Astrocyte of the cerebellum (primary cell): ENCODE results near the gene SMURF2.

Experiments
- DNase-seq: peaks from one replicate; pipeline ENCODE4 v3.0.0-alpha.2; 2011; ENCODE audit warnings: low read depth
- H3K4me3 ChIP-seq: 2 replicates; pipeline ENCODE4 v1.5.1; 2011; ENCODE audit warnings: mild to moderate bottlenecking, low read depth, low read length, moderate library complexity
- CTCF ChIP-seq: IDR thresholded peaks from 2 replicates; pipeline ENCODE4 v1.5.1; 2012; ENCODE audit warnings: low read length, low read depth, moderate library complexity, mild to moderate bottlenecking; ENCODE audit errors: missing control alignments
- in situ Hi-C: cut with HindIII; loops from 2 replicates; pipeline ENCODE4 v1.10.0; 2017; ENCODE audit warnings: low sequenced_read_pairs

Gene SMURF2

GRCh38 chr17:64506201-64506575, 155.9 kb downstream of the SMURF2 start, which contains the start of gene DDX5:
Gene DDX5, minus strand, starts transcription at chr17:64506289. Its CDS starts 170 bp downstream, at chr17:64506119.
- DNase-seq, result no peak
- TF ChIP-seq CTCF, result no peak
- in situ Hi-C loops, result no loop called here

DNA sequence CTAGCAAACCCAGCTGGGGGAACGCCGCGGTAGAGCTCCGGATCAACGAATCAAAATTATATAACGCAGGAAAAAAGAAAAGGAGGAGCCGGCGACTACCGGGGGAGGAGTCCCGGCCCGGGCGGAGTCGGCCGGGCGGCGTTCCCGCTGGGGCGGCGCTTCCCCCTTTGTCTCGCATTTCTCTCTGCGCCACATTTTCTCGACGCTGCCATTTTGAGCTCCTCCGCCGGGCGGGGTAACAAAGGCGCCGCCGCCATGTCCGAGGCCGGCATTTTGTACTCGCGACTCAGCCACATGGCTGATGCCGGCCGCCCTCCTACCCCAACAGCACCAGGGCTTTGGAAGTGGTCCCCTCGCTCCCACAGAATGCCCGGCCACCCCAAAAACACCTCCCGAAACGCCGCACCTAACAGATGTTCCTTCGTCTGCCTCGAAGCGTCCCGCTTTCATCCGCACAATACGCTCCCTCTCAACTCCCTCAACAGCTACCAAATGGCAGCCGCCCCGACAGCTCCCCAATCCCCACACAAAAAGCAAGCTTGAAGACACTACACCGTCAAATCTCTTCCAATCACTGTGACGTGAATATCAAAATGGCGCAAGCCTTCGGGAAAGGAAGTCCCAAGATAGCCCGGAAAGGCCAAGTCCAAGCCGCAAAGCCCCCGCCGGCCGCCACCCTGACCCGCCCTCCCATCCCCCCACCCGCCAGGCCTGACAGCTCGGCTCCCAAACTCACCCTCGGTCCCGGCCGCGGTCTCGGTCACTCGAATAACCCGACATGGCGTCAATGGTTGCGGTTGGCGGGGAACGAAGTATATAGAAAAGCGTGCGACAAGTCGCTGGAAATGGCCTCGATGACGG, 156.5 kb downstream of the SMURF2 start:
- no peak for TF ChIP-seq CTCF
- in situ Hi-C loops, result no loop called here
- peak overlapping the region; percentile 96 for H3K4me3 ChIP-seq
- peak; percentile 80 for DNase-seq

More at GRCh38 chr17:64506201-64506575, 155.9 kb downstream of the SMURF2 start, which contains the start of gene DDX5:
- peak within 1 kb of the TSS; percentile 96 for H3K4me3 ChIP-seq

DNA sequence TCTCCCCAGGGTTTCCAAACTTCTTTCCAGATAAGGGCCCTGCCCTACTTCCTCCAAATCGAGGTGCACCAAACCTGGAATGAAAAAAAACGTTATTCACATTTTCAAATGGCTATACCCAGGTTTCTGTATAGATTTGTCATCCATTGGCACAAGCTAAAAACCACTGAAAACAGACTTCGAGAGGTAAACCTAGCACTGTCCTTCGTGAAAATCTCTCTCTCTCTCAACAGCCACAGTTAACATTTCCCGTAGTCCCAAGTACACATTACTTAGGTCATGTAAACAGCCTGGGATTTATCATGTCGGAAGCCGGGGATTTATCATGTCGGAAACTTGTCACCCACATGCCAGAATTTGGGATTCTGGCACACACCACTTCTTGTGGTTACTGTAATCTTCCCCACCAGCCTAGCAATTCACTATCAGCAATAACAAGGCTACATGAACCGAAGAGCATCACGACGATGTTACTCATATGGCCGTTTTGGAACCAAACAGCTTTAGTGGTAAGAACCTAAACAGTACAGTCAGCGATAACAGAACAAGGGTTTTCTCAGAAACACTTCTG, 157.3 kb downstream of the SMURF2 start:
- in situ Hi-C loops, result no loop called here
- no peak for DNase-seq
- H3K4me3 ChIP-seq, result peak overlapping the region; percentile 96
- no peak for TF ChIP-seq CTCF

DNA sequence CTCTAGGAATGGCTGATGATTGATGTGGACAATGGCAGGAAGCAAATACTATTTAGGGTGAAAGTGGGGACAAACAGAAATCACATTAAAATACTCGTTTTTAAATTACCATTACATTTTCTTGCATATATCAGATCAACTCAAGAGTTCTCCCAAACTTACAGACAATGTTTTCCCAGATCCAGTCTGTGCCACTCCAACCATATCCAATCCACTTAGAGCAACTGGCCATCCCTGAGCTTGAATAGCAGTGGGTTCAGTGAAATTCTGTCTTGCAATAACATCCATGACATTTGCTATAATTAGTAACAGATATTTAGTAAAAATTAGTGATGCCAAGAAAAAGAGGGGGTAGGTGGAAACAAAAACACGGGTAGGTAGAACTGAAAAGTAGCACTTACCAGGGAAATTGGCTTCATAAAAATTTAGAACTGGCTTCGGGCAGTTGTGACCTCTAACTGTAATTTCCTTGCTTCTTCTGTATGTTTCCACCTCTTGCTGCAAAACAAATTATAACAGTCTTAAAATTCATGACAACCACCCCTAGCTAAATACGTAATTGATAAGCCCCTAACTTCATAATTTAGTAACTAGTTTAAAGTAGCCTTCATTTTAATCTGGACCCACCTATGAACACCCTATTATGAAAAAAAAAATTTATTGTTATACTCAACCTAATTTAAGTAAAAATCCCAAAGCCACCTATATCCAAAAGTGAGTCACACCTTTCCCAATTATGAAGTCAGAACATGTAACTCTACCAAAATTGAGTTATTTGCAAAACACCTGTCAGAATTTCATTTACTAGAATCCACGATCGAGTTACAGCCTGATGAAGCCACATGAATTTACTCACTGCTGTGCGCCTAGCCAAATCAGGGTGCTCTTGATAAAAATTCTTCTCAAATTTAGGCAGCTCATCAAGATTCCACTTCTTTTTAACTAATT, 158.0 kb downstream of the SMURF2 start:
- peak overlapping the region; percentile 96 for H3K4me3 ChIP-seq
- in situ Hi-C loops, result no loop called here
- TF ChIP-seq CTCF, result no peak
- no peak for DNase-seq

DNA sequence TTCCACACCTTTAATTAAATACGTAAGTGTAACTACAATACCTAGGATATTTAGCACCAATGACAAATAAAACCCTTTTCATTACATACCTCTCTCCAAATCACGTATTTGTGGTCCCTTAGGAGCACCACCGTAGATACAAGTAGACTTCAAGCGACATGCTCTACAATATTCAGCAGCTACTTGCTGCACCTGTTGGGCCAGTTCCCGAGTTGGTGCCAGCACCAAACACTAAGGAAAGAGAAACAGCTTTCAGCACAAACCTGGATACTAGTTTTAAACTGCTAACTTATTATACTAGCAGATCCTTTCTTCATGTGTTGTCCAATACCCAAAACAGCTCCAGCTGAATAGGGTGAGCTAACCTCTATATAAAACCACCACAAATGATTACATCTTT, 158.8 kb downstream of the SMURF2 start:
- DNase-seq, result no peak
- in situ Hi-C loops, result no loop called here
- no peak overlapping the region for H3K4me3 ChIP-seq
- no peak for TF ChIP-seq CTCF

DNA sequence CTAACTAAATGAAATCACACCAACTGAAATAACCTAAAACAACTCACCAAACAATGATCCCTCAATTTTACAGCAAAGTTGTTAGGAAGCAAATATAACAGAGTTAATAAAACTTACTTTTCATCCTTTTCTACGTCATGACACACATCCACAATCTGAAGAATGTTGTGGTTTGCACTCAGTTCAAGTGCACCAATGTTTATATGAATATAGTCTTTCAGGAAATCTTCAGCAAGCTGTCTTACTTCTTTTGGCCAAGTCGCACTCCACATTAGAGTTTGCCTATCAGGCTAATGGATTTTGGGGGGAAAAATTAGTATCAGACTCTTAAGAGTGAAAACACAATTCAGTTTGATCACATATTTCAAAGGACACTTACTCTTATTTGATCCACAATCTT, 159.3 kb downstream of the SMURF2 start:
- in situ Hi-C loops, result no loop called here
- no peak overlapping the region for H3K4me3 ChIP-seq
- DNase-seq, result no peak
- no peak for TF ChIP-seq CTCF
